Hepatic stellate cell (primary cell): ENCODE data around the gene CEP112.
"Not testable (repeated sequence)": the region's sequence is repeated elsewhere in the genome, so short reads cannot be mapped to it uniquely, and the experiment has no call there.

Experiments
- DNase-seq: peaks from one replicate; pipeline ENCODE4 v3.0.0; 2011; ENCODE audit warnings: low spot score

CEP112 gene

DNA sequence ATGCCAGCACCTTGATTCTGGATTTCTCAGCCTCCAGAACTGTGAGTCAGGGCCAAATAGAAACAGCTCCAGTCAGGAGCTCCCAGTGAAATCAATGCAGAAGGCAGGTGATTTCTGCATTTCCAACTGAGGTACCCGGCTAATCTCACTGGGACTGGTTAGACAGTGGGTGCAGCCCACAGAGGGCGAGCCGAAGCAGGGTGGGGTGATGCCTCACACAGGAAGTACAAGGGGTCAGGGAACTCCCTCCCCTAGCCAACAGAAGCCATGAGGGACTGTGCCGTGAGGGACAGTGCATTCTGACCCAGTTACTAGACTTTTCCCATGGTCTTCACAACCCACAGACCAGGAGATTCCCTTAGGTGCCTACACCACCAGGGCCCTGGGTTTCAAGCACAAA is 36.9 kb downstream of the CEP112 start:
- DNase-seq: not testable (repeated sequence)

- DNase-seq: no peak
These were observed 39.2 kb downstream of the CEP112 start for GRCh38 chr17:66152756-66153155.

DNA sequence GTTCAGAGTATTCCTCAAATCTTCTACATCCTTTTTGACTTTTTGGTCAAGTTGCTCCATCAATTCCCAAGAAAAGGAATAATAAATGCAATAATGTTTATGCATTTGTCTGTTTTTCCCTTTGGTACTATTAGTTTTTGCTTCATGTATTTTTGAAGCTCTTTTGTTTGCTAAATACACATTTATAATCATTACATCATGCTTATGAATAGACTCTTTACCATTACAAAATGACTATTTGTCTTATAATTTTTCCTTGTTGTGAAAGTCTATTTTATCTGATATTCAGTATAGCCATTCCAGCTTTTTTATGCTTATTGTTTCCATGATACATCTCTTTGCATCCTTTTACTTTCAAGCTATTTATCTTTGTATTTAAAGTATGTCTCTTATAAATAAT is 41.2 kb downstream of the CEP112 start:
- no peak for DNase-seq

- no peak for DNase-seq
These were observed 42.4 kb downstream of the CEP112 start for GRCh38 chr17:66149562-66149961.

DNA sequence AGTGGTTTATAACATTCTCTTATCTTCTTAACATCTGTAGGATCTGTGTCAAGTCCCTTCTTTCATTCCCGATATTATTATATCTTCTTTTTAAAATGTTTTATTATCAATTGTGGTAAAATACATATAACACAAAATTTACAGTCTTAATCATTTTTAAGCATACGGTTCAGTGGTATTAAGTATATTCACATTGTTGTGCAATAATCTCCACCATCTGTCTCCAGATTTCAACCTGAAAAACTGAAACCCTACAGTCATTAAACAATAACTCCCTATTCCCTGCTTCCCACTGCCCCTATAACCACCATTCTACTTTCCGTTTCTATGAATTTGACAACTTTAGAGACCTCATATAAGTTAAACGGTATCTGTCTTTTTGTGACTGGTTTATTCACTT is 45.5 kb downstream of the CEP112 start:
- no peak for DNase-seq

DNA sequence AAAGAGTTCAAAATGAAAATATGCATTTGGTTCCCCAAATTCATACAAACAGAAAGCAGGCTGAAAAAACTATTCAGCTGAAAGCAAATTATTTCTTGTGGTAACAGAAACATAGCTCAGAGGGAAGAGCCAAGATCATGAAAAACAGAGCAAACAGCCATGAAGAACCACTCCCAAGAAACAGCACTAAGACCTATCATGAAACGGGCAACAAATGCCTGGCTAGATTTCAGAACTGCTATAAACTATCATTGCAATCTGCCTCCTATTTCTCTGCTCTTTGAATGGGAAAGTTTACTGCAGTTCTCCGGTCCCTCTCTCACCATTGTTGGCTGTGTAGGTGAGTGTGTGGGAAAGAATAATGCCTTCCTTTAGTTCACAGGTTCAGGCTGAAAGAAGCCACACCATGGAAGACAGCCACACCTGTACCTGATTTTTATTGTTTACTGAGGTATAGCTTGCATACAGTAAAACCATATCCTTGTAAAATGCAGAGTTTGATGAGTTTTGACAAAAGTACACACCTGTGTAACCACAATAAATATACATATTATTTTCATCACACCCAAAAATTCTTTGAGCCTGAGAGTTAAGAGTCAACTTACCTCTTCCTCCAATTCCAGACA is 48.2 kb downstream of the CEP112 start:
- DNase-seq: no peak

DNA sequence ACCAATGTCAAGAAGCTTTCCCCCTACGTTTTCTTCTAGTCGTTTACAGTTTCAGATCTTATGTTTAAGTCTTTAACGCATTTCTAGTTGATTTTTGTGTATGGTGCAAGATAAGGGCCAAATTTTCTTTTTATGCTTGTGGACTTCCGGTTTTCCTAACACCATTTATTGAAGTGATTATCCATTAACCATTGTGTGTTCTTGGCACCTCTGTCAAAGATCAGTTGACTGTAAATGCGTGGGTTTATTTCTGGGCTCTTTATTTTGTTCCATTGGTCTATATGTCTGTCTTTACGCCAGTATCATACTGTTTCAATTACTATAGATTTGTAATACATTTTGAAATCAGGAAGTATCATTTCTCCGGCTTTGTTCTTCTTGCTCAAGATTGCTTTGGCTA is 49.5 kb downstream of the CEP112 start:
- no peak for DNase-seq

GRCh38 chr17:66138120-66138519 is 53.8 kb downstream of the CEP112 start:
- no peak for DNase-seq

- no peak for DNase-seq
These were observed 56.0 kb downstream of the CEP112 start for GRCh38 chr17:66135896-66136295.

DNA sequence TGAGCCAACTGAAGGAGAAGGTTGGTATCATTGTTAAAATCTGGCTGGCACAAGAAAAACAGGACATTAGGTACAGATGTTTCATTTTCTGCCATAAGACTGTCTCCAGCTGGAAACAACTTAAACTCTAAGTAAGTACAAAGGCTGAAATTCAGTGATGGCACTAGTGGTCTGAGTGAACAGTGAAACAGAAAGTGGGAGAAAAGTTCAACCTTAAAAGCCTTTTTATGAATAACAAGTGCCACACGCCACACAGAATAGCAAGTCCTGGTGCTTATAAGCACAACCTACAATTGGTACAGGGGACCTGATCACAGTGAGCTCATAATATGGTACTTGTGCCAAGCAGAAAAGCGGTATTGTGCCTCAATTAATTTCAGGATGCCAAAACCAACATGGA is 56.7 kb downstream of the CEP112 start:
- no peak for DNase-seq

DNA sequence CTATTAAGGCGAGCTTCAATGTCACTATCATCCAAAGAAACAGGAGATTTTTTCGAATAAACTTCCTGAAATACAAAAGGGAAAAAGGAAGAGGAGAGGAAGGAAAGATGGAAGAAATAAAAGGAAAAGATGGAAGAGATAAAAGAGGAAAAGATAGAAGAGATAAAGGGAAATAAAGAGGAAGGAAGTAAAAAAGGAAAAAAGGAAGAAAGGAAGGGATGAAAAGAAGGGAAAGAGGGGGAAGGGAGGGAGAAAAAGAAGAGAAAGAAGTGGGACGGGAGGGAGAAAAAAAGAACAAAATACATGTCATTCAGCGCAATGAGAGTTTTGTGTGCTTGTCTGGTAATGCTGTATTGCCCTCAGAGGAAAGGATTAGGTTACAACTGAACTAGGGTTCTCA is 62.2 kb downstream of the CEP112 start:
- no peak for DNase-seq

DNA sequence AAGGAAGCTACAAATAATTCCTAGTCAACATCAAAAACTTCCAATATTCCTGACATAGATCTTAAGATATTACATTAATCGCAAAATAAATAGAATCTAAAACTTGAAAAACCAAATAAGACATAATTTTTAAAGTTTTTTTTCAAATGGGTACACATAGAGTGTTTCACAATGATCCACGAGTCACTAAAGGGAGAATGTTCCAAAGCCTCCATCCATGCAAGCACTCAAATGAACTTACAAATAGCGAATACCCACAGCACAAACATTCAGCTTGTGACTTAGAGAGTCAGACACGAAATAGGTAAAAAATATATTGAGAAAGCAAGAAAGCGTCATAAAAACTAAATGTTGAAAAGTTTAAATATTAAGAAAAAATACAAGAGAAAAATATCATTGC is 65.7 kb downstream of the CEP112 start:
- no peak for DNase-seq

DNA sequence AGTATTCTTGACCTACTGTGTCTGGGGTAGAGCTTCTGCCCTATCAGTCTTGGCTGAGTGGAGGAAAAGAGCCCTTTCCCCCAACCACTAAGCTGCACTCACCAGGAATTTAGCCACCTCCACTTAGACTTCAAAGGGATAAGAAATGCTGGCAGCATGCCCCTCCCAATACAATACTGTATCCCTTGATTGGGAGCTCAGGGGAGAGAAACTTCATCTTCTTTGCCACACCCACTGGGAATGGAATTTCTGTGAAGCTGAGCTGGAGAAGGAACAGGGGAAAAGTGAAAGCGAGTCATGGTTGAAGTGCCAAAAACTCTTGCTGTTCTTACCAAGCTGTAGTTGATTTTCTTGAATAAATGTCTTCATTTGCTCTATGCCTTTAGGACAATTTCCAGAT is 68.8 kb downstream of the CEP112 start:
- peak; percentile 6 for DNase-seq

GRCh38 chr17:66115246-66115645 is 76.7 kb downstream of the CEP112 start:
- peak; percentile 5 for DNase-seq

DNA sequence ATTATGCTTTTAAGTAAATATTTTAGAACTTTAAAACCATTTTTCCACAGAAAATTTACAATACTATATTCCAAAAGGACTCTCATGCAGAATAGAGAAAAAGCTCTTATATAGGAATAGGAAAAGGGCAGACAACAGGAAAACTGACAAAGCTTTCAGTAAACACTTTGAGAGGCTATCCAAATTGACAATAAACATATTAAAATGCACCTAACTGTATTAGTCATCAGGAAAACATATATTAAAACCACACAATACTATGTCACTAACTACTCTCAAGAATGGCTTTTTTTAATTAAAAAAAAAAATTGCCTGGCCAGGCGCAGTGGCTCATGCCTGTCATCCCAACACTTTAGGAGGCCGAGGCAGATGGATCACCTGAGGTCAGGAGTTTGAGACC is 77.3 kb downstream of the CEP112 start:
- no peak for DNase-seq

- no peak for DNase-seq
These were observed 84.2 kb downstream of the CEP112 start for GRCh38 chr17:66107731-66108130.

DNA sequence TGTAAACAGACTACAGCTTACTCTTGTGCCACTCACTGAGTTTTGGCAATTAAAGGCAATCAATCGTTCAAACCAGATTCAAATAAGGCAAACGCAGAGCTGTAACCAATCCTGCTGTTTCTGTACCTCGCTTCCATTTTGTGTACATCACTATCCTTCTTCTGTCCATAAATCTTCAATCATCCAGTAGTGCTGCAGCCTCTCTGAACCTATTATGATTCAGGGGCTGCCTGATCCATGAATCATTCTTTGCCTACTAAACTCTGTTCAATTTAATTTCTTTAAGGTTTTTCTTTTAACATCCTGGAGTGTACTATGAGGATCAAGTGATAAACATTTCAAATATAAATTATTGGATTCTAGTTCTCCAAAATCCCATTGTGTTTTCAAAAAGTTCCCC is 93.9 kb downstream of the CEP112 start:
- DNase-seq: no peak

GRCh38 chr17:66094727-66095126 is 97.2 kb downstream of the CEP112 start:
- no peak for DNase-seq

GRCh38 chr17:66091445-66092080 is 100.4 kb downstream of the CEP112 start:
- DNase-seq: no peak

DNA sequence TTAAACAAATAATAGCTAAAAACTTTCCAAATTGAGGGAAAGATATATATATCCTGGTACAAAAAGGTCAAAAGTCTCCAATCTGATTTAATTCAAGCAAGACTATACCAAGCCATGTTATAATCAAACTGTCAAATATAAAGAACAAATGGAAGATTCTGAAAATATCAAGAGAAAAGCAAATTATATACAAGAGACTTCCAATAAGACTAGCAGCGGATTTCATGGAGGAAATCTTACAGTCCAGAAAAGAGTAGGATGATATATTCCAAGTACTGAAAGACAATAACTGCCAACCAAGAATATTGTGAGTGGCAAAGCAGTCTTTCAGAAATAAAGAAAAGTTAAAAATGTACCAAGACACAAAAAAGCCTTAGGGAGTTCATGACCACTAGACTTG is 102.2 kb downstream of the CEP112 start:
- DNase-seq: no peak

DNA sequence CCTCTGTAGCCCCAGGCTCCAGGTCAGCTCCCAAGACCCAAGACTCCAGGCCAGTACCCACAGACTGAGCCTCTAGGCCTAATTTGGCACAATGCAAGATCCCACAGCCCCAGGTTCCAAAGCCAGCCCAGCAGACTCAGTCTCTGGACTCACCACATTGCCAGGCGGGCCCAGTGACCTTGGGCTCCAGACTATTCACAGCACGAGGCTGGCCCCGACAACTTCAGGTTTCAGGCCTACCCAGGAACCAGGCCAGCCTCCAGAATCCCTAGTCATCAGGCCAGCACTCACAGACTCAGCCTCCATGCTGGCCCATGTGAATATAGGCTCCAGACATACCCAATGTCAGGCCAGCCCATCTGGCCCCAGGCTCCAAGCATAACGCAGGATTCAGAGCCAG is 103.8 kb downstream of the CEP112 start:
- DNase-seq: no peak

GRCh38 chr17:66087073-66087472 is 104.9 kb downstream of the CEP112 start:
- no peak for DNase-seq

GRCh38 chr17:66085221-66085620 is 106.7 kb downstream of the CEP112 start:
- no peak for DNase-seq

GRCh38 chr17:66080670-66081069 is 111.3 kb downstream of the CEP112 start:
- not testable (repeated sequence) for DNase-seq
